Measurements from ENCODE around the gene SEMA6C.

The SEMA6C gene

GRCh38 chr1:151135433-151136385 lies 10.7 kb downstream of the SEMA6C start:
- H3K4me3 ChIP-seq (ENCODE audit: low read depth, low read length): no peak overlapping the region
- TF ChIP-seq CTCF (IDR thresholded peaks at IDR 0.05; ENCODE audit: low read depth, low read length): no peak
- DNase-seq (ENCODE audit: low read depth, low spot score): no peak
- in situ Hi-C loops (cut with HindIII; ENCODE audit: low sequenced_read_pairs): no loop called here

- TF ChIP-seq CTCF (IDR thresholded peaks at IDR 0.05; ENCODE audit: low read depth, low read length): no peak
- DNase-seq (ENCODE audit: low read depth, low spot score): no peak
- no peak overlapping the region for H3K4me3 ChIP-seq (ENCODE audit: low read depth, low read length)
- in situ Hi-C loops (cut with HindIII; ENCODE audit: low sequenced_read_pairs): no loop called here
Observed at GRCh38 chr1:151134991-151135390, 11.4 kb downstream of the SEMA6C start.

GRCh38 chr1:151134396-151134795 lies 12.0 kb downstream of the SEMA6C start:
- DNase-seq (ENCODE audit: low read depth, low spot score): no peak
- in situ Hi-C loops (cut with HindIII; ENCODE audit: low sequenced_read_pairs): no loop called here
- H3K4me3 ChIP-seq (ENCODE audit: low read depth, low read length): no peak overlapping the region
- no peak for TF ChIP-seq CTCF (IDR thresholded peaks at IDR 0.05; ENCODE audit: low read depth, low read length)

GRCh38 chr1:151133018-151133806 lies 13.2 kb downstream of the SEMA6C start:
- in situ Hi-C loops (cut with HindIII; ENCODE audit: low sequenced_read_pairs): no loop called here
- H3K4me3 ChIP-seq (ENCODE audit: low read depth, low read length): no peak overlapping the region

GRCh38 chr1:151132335-151133017 lies 14.0 kb downstream of the SEMA6C start:
- no peak overlapping the region for H3K4me3 ChIP-seq (ENCODE audit: low read depth, low read length)
- TF ChIP-seq CTCF (IDR thresholded peaks at IDR 0.05; ENCODE audit: low read depth, low read length): no peak
- in situ Hi-C loops (cut with HindIII; ENCODE audit: low sequenced_read_pairs): no loop called here
- DNase-seq (ENCODE audit: low read depth, low spot score): no peak

More at GRCh38 chr1:151133018-151133806, 13.2 kb downstream of the SEMA6C start:
- DNase-seq (ENCODE audit: low read depth, low spot score): no peak
- no peak for TF ChIP-seq CTCF (IDR thresholded peaks at IDR 0.05; ENCODE audit: low read depth, low read length)

GRCh38 chr1:151131701-151132334 lies 14.6 kb downstream of the SEMA6C start:
- in situ Hi-C loops (cut with HindIII; ENCODE audit: low sequenced_read_pairs): no loop called here
- TF ChIP-seq CTCF (IDR thresholded peaks at IDR 0.05; ENCODE audit: low read depth, low read length): no peak
- peak overlapping the region; percentile 29 for H3K4me3 ChIP-seq (ENCODE audit: low read depth, low read length)
- peak; percentile 9 for DNase-seq (ENCODE audit: low read depth, low spot score)

All from astrocyte of the spinal cord (primary cell).